GM20000 (cell line): Measurements from ENCODE around the gene IMP4.

Experiments used
- DNase-seq: peaks from one replicate; pipeline ENCODE4 v3.0.0; 2012; ENCODE audit warnings: low spot score
- TF ChIP-seq, protein P1 (sequence below): IDR thresholded peaks from 2 replicates; pipeline ENCODE4 v1.5.1; 2012; ENCODE audit warnings: mild to moderate bottlenecking, control low read depth; ENCODE audit errors: extremely low read depth, missing control alignments

The IMP4 gene

DNA sequence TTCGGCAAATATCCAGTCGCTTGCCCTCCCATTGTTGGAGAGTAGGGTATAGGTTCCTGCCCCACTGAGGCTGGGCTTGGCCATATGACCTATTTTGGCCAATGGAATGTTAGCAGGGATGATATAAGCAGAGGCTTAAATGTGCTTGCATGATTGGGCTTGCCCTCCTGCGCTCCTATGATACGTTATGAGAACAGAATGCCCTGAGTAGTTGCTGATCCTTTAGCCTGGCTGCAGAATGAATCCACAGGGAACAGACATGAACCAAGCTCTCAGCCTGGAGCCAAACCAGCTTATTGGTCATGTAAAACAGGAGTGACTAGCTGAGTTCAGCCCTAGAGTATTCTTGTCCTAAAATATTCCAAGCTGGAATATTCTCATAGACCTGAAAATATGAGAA, 34.8 kb upstream of the IMP4 start:
- no peak for DNase-seq
- TF ChIP-seq, protein P1, sequence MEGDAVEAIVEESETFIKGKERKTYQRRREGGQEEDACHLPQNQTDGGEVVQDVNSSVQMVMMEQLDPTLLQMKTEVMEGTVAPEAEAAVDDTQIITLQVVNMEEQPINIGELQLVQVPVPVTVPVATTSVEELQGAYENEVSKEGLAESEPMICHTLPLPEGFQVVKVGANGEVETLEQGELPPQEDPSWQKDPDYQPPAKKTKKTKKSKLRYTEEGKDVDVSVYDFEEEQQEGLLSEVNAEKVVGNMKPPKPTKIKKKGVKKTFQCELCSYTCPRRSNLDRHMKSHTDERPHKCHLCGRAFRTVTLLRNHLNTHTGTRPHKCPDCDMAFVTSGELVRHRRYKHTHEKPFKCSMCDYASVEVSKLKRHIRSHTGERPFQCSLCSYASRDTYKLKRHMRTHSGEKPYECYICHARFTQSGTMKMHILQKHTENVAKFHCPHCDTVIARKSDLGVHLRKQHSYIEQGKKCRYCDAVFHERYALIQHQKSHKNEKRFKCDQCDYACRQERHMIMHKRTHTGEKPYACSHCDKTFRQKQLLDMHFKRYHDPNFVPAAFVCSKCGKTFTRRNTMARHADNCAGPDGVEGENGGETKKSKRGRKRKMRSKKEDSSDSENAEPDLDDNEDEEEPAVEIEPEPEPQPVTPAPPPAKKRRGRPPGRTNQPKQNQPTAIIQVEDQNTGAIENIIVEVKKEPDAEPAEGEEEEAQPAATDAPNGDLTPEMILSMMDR, result no peak

DNA sequence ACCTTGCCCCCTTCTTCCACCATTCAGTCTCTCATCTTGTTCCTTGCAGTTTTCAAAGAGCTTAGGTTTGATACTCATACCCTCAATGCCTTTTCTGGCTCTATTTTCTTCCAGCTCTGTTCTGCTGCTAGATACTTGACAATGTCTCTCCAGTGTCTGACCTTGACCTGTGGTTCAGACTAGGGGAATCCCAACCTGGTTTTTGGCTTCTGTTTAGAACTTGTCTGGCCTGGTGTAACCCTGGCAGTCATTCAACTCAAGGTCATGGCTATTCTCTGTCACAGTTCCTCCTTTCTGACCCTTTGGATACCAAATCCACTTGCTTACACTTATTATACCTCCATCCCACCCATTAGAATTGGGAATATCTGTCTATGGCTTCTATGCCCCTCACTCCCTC, 31.8 kb upstream of the IMP4 start:
- DNase-seq, result no peak
- TF ChIP-seq, protein P1, result no peak

DNA sequence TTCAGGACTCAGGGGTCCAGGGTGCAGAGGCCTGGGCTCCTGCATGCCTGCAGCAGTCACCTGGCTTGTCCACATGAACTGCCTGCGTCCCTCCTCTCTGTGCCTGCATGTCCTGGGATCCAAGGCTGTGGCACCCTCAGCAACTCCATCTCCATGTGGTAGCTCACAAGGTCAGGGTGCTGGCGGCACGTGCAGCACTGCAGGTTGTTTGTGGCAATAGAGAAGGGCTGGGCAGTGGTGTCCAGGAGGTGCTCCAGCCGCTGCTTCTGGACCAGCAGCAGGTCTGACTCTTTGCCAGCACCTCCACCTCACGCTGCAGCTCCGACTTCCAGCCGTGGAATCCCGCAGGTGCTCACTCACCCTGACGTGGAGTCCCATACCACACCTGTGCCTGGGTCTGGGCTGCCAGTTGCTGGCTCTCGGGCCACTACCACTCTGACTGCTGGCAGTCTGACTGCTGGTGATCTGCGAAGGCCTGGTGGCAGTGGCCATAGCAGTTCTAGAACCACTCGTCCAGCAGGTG, 28.8 kb upstream of the IMP4 start:
- no peak for DNase-seq
- TF ChIP-seq, protein P1, result no peak

DNA sequence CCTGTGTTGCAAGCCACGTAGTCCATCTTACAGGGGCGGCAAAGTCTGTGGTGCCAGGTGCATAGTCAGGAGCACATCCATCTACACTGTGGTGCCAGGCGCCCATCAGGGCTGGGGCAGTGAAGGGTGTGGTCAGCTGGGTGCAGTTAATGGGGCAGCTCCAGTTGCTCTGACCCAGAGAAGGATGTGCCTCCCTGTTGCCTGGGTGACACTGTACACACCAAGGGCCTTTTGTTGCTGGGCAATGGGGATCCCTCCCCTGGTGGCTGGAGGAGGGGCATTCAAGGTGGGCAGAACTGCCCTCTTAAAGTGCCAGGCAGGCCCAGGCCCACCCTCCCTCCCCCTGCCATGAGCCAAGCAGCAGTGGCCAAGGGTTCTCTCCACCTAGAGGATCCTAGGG, 28.3 kb upstream of the IMP4 start:
- TF ChIP-seq, protein P1, result no peak
- no peak for DNase-seq

DNA sequence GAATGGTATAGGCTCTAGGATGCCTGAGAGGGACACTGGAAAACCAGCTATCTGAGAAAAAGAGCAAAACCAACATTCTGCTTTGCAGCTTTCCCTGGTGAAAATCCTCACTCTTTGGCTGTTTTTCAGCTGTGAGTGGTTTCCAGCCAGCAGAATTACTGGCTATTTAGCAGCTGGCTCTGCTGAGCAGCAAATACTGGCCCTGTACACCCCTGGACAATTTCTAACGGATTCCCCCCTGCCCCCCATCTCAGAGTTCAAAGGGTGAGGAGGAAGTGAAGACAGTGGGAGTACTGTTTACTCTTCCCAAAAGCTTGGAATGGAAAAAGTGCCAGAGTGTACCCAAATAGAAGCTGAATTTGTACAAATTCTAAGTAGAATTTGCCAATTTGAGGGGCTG, 26.1 kb upstream of the IMP4 start:
- no peak for DNase-seq
- TF ChIP-seq, protein P1, result no peak

DNA sequence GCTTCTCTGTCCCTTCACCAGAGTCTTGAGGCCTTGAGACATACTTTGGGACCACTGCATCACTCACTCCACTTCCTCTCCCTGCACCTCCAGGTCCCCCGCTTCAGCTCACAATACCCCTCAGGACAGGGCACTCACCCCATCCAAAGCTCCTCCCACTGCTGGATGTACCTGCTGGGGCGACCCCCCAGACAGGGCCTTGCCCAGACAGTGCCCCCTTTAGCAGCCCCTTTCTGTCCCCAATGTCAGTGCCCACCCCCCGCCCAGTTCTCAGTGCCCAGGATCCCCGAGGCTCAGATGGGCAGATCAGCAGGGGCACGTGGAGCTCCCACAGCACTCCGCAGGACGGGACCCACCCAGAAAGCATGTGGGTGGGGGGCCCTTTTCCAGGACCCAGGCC, 23.8 kb upstream of the IMP4 start:
- TF ChIP-seq, protein P1, result no peak
- no peak for DNase-seq

DNA sequence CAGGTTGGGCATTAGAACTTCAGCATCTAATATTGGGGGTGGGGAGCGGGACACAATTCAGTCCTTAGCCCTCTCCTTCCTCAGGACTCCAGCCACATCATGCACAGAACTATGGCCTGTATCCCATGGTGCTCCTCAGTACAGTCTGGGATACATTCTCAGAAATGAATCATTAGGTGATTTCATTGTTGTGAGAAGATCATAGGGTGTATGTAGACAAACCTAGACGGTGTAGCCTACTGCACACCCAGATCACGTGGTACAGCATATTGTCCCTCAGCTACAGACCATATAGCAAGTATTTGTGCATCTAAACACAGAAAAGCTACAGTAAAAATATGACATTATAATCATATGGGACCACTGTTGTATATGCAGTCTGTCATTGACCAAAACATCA, 23.2 kb upstream of the IMP4 start:
- TF ChIP-seq, protein P1, result no peak
- DNase-seq, result no peak
